GM18519 (cell line): ENCODE data around the gene SLC6A6.

ENCODE experiments used
- ATAC-seq: cut with Tn5 transposase; IDR thresholded peaks from one replicate; pipeline ENCODE4 v1.9.1; 2021; ENCODE audit warnings: mild to moderate bottlenecking, moderate library complexity; ENCODE audit not compliant: unreplicated experiment, low FRiP score

Gene SLC6A6

DNA sequence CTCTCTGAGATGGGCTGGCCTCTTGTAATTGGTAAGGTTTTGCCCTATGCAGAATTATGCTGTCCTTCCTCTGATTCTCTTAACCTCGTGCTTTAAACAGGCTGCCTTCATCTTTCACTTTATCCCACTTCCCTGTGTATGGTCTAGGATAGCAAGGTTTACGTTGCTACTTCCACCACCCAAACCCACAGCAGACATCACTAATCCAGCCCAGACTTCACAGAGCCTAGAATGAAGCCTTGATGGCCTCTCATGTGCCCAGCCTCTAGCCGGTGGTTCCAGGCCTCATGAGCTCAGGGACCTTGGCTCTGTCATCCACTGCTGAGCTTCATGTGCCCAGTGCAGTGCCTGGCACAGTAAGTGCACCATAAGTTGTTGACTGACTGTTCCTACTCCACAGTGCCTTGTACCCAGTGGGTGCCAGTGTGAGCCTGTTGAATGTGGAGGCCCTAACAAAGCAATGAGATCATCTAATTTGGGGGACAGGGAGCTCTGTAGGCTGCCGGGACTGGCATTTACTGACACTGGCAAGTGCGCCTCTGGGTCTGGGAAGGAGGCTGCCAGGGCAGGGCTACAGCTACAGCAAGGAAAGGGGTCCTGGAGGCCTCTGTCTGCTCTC, 12.5 kb downstream of the SLC6A6 start:
- no peak for ATAC-seq

DNA sequence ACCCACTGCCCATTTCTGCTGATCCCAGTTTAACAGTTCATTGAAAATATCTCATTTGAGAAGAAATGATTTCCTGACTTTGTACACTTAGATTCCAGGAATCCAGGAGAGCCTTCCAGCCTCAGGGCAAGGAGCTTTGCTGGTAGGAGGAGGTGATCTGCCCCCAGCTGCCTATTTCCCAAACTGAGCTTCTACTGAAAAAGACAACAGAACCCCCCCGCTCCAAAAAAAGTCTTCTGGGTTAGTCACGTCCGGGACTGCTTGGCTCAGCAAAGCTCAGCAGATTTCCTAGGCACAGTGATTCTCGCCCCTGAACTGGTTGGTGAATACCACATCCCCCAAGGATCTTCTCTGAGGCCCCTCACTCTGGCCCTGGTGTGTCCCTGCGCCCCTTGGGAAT, 13.1 kb downstream of the SLC6A6 start:
- no peak for ATAC-seq

DNA sequence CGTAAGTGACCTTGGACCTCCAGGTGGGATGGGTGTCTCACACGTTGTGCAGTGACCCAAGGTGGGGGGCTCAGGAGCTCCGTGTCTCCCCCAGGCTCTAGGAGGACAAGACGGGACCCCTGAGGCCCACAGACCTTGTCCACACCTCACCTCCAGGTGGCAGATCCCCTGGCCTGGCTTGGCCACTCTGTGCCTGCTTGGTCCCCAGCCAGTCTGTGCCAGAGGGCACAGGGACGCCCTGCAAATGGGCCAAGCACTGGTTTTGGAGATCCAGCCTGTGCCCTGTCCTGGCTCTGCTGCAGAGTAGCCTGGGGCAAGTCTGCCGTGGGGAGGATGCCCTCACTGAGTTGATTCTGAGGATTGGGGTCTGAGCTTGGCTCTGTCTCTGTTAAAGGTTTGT, 14.0 kb downstream of the SLC6A6 start:
- no peak for ATAC-seq

DNA sequence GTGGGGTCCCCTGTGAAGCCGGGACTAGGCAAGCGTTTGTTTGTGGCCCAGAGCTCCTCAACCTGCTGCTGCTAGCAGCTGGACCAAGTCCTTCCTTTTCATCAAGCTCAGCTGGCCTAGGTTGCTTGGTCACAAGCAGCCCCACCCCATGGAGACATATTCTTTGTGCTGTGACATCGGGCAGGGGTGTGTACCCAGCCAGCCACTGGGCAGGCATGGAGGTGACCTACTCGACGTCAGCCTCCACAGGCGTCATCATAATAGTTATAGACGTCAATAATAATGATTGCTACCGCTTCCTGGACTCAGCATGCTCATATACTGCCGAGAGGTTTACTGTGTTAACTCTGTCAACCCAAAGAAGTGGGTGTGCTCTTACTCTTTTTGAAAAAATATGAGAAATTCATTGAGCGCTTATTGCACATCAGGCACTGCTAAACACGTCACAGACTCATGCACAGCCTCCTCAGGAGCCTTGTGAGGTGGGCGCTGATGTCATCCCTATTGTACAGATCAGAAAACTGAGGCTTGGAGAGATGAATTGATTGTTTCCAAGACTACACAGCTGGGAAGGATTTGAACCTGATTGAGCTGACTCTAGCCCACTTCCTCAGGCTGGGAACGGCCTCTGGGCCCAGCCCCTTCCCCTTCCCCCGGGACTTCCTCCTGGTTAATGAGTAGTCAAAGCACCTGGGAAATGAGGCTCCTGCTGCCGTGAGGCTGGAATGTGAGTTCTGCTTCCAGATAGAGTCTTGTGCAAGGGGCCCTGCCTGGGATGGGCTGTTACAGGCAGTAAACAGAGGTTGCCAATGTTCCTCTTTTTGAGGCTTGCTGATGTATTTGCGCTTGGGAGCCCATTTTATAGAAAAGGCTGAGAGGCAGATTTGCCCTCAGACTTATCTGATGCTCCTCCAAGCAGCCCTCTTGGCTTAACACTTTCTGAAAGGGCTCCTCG, 16.2 kb downstream of the SLC6A6 start:
- ATAC-seq: no peak

DNA sequence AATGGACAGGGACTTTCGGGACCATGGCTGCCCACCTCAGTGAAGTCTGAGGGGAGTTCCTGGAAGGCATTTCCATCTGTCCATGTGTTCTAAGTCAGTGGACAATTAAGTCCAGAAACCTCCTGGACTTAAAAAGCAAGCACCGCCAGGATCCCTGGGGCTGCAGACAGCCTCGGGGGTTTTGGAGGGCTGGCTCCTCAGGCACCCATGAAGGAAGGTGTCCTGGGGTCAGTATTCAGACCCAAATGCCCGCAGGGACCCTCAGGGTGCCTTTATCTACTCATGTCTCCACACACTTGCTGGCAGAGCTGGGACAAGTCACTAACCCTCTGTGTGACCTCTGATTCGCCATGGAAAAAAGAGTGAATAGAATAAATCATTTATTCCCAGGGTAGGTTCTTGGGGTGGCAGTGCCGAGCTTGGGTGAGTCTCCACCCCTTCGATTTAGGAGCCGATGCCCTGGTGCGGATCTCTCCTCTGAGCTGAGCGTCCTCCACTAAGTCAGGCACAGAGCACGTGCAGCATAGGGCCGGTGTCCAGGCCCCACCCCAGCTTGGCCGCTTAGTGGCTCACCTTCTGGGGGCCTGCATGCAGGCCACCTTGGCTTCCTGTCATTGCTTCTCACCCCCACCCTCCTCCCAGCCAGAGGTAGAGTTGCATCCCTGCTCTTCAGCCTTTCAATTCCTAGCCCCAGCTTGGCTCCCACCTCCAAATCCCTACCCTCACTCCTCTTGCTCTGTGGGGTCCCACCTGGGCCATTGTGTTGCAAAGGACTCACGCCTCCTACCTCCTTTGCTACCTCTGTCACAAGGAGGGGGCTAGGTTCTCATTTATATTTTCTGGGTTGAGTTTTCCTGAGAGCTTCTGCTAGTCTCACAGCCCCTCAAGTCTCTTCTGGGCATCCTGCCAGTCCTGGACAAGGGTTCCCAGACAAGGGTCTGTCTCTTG, 19.9 kb downstream of the SLC6A6 start:
- no peak for ATAC-seq

DNA sequence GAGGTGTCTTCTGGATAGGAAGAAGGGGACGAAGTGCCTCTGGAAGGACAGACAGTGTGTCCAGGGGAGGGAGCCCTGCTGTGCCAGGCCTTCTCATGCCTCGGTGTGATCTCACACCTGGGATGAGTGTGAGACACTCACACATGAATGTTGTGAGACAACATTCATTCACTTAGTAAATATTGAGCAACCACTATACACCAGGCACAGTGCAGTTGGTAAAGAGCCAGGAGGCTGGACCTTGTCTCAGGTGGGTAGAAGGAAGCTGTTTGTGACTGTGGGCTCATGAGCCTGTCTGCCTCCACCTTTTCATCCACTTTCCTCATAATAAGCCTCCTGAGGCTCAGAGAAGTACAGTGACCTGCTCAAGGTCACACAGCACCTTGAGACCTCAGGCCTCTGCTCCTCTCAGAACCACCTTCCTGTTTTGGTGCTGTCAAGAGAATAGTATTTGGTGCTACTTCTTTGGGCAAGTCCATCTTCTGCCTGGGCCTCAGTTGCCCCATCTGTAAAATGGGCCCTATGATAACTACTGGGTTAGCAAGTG, 20.9 kb downstream of the SLC6A6 start:
- ATAC-seq: no peak

DNA sequence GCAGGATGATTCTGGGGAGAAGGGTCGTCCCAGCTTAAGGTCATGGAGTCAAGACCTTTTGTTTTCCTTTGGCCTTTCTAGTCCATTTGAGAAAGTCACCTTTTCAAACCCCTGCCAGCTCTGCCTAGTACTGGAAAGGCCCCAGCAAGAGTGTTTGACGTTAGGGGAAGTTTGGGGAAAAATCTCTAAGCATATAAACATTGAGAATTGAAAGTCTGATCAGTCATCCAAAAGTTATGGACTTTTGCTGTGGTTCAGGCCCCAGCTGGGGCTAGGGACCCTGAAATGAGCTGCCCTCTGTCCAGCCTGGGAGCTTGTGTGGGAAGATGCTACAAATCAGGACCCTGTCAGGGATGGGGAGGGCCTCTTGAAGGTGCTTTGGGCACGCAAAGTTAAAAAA, 21.6 kb downstream of the SLC6A6 start:
- no peak for ATAC-seq

DNA sequence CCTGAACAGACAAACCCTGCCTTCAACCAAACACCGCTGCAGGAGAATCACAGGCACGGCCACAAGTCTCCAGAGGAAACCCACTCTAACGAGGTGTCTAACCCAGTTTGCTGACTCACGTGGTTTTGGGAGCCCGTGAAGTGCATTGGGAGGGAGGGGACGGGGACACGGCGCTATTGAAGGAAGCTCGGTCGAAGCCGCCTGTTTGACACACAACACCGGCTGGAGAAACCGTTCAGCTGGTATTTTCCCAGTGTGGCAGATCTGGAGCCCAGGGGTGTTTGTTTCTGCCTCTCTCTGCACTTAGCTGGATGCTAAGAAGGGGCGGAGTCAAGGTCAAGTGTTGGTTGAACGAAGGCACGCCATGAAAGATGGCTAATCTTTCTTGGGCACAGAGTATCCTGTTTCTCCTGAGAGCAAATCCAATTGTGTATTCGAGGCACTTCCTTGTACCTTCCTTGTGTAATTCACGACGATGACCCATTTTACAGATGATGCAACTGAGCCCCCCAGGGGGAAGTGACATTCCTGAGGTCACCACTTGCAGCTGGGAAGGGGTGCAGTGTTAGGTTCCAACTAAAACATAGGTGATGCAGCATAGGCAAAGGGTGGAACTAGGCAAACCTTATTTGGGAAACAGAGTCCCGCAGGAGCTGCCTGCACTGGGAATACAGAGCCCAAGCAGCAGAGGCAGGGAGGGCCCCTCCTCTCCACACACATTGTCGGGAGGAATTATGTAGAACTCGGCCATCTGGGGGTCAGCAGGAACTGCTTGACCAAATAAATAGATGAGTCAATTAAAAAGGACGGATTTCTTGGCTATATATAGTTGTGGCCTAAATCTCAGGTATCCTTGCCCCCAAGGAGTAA, 22.5 kb downstream of the SLC6A6 start:
- no peak for ATAC-seq

DNA sequence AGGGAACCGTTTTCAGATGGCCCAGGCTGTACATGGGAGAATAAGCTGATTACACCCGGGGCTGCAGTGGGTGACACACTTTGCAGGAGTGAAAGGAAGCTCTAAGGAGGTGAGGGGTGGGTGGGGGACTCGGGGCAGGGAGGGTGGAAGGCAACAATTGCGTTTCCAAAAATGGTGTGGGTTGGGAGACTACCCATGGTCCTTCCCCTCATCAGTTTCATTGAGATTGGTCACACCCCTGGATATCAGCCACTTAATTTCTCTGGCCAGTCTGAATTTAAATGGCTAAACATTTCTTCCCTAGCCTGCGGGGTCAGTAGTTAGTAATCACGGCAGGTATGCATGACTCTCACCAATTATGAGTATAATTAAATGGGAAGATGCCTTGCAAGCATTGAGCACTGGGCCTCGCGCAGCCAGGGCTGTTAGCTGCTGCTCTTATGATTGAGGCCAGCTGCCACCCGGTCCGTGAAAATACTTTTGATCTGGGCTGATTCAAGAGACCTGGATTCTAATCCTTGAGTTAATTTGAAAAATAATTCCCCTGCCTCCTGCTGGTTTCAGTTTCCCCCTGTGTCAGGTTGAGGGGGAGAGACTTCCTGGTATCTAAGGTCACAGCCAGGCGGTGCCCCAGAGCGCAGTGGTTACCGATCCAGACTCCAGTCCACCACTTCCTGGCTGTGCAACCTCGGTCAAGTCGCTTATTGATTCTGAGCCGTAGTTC, 23.3 kb downstream of the SLC6A6 start:
- no peak for ATAC-seq

DNA sequence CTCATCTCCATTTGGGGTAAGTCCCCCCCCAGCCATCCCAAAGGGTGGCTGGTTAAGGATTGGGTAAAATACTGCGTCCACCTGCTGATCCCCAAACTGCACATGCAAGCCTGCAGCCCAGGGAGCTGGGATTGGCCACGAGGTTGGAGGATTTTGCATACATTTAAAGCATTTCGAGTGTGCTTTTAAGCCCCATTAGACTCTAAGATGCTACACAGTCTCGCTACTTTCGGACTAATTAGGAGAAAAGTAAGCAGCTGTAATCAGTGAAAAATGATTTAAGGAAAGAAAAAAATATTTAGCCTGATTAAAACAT, 23.9 kb downstream of the SLC6A6 start:
- no peak for ATAC-seq

DNA sequence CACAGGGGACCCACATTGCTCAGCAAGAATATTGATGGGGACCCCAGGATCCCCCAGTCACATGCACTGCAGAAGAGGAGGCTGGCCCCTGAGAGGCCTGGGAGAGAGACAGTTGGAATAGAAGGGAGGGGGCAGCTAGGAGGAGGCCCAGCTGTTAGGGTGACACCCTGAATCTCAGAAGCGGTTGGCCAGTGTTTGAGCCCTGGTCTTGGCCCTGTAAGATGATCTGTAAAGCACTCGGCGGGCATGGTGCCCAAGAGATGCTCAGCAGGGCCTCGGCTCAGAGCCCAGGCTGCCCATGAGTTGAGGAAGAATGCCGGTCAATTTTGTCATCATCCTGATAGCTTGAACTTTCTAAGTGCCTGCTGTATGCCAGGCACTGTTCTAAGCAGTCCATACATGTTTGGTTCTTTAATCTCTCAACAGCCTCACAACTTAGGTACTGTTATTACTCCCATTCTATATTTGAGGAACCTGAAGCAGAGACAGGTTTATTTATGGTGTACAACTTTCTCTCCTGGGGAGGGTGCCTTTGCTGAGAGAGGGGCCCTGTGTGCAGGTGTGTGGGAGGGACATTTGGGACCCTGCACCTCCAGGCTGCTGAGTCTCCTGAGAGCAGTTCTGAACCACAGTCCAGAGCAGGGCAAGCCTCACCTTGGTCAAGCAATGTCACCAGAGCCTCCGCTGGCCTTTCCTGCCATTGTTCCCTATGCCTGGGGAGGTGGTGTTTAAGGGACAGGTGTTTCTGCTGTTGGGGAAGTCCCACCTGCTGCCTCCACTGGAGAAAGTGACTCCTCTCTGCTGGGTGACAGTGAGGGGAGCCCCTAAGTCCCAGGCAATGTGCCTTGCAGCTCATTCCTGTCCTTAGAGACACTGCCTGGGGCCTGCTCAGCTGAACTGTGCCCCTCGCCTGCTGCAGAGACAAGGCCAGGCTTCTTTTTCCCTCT, 26.0 kb downstream of the SLC6A6 start:
- no peak for ATAC-seq

DNA sequence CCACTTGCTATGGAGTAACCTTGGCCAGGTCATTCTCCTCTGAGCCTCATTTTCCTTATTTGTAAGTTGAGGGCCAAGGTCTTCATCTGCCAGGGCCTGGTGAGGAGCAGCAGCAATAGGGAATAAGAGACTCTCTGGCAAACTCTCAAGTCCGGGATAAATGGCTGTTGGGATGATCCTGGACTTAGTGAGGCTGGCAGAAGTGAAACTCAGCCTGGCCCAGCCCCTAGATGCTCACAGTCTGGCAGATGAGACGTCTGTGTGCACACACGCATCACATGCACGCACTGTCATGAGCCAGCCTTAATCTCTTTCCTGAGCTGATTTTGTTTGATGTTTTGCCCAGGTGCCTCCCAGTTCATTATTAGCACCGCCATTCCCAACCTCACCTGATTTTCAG, 26.8 kb downstream of the SLC6A6 start:
- ATAC-seq: no peak

DNA sequence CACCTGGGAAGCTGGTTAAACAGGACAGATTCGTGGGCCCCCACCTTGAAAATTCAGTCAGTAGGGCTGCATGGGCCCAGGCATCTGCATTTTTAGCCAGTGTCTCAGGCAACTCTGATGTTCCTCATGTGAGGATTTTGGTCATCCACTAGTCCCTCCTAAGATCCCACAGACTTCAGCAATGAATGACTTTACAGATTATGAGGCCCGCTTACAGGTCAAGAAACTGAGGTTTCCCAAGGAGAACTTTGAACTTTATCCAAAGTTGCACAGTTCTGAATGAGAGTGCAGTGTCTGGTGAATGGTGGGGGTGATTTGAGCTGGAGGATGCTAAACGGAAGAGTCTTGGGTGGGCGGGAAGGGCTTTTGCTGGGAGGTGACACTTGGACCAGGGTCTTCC, 27.2 kb downstream of the SLC6A6 start:
- ATAC-seq: no peak

DNA sequence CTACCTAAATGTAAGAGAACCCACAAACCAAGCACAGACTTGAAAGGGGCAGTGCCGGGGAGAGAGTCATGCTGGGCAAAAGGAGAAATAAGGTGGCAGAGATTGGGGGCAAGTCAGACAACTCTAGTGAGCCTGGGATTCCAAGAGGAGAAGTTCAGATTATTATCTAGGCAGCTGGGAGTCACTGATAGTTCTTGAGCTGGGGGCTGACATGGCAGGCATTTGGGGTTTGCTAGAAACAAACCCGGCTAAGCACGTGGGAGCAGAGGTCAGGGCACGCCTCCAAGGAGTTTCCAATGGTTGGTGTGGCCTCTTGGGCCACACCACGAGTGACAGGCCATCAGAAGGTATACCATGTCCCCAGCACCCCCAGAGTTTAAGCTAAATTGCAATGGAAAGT, 27.6 kb downstream of the SLC6A6 start:
- no peak for ATAC-seq

DNA sequence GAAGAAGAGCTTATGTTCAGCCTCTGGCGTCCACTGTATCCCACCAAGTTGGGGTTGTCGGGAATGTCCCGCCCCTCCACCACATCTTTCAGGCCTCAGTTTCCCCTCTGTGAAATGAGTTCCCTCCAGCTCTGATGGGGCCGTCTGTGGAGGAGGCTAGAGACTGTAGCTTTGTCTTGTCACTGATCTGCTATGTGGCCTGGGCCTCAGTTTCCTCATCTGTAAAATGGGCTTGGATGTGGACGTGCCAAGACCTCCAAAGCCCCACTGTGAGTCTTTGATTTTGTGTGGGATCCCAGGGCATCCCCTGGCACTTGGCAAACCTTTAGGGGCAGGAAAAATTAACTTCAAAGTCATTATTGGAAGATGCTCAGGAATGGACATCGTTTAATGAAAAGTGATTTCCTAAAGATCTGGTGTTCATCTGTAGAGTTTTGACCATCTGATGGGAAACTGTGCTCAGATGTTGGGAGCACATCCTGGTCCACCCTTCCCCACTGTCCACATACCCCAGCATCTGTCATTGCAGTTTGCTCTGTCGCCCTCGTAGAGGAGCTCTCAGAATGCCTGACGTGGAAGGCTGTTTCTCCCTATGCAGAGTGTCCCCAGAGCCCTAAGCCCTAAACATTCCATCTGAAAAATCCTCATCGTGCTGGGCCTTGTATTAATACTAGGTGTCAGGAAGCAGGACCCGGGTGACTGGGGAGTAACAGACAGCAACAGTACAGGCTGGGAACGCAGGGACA, 28.5 kb downstream of the SLC6A6 start:
- ATAC-seq: no peak

DNA sequence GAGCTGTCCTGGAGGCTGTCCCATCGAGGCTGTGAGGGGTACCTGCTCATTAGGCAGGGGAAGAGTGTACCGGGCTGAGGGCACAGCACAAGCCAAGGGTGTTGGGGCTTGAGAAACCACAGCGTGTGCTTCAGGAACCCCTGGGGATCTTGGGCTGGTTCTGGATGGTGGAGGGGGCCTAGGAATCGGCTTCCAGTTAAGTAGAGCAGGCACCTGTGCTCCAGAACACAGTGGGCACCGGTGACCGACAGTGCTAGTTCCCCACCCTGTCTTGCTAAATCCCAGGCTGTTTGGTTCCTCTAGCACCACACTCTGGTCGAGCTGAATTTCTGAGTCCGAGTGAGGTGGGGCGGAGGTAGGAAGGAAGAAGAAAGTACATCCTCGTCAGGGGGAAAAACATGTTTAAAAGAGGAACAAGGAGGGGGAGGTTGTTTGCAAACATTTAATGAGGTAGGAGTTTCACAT, 29.1 kb downstream of the SLC6A6 start:
- peak; percentile 9 for ATAC-seq
